ENCODE measurements around the gene MICA.

DNA sequence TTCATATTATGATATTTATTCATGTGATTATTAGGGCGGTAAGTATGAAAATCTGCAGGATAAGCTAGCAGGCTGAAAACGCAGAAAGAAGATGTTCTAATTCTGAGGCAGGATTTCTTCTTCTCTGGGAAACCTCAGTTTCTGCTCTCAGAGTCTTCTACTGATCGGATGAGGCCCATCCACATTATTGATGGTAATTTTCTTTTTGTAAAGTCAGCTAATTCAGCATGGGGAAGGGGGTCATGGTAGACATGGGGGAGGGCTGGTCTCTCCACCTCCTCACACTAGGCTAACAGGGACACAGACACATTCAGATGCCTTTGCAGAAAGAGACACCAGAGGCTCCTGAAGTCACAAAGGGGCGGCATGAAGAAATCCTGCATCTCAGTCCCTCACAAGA lies 21.7 kb upstream of the MICA start:
- TF ChIP-seq, protein P1, sequence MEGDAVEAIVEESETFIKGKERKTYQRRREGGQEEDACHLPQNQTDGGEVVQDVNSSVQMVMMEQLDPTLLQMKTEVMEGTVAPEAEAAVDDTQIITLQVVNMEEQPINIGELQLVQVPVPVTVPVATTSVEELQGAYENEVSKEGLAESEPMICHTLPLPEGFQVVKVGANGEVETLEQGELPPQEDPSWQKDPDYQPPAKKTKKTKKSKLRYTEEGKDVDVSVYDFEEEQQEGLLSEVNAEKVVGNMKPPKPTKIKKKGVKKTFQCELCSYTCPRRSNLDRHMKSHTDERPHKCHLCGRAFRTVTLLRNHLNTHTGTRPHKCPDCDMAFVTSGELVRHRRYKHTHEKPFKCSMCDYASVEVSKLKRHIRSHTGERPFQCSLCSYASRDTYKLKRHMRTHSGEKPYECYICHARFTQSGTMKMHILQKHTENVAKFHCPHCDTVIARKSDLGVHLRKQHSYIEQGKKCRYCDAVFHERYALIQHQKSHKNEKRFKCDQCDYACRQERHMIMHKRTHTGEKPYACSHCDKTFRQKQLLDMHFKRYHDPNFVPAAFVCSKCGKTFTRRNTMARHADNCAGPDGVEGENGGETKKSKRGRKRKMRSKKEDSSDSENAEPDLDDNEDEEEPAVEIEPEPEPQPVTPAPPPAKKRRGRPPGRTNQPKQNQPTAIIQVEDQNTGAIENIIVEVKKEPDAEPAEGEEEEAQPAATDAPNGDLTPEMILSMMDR (IDR thresholded peaks at IDR 0.05; ENCODE audit: low read depth, low read length, missing input control) = no peak
- TF ChIP-seq HNF4G (IDR thresholded peaks at IDR 0.05) (no peak), YY1 (IDR thresholded peaks at IDR 0.05) (no peak), RAD21 (IDR thresholded peaks at IDR 0.05) (no peak), JUND (IDR thresholded peaks at IDR 0.05) (no peak), EGR1 (IDR thresholded peaks at IDR 0.05; ENCODE audit: low read depth in 2 of 2) (no peak), GABPA (IDR thresholded peaks at IDR 0.05 in 1 of 2, conservative IDR thresholded peaks at IDR 0.05 in 1 of 2) (no peak), TAF1 (conservative IDR thresholded peaks at IDR 0.05) (no peak)
- TF ChIP-seq, protein P2, sequence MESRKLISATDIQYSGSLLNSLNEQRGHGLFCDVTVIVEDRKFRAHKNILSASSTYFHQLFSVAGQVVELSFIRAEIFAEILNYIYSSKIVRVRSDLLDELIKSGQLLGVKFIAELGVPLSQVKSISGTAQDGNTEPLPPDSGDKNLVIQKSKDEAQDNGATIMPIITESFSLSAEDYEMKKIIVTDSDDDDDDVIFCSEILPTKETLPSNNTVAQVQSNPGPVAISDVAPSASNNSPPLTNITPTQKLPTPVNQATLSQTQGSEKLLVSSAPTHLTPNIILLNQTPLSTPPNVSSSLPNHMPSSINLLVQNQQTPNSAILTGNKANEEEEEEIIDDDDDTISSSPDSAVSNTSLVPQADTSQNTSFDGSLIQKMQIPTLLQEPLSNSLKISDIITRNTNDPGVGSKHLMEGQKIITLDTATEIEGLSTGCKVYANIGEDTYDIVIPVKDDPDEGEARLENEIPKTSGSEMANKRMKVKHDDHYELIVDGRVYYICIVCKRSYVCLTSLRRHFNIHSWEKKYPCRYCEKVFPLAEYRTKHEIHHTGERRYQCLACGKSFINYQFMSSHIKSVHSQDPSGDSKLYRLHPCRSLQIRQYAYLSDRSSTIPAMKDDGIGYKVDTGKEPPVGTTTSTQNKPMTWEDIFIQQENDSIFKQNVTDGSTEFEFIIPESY (IDR thresholded peaks at IDR 0.05) = no peak

All from liver (tissue), 3 donors.